GM18526 (cell line): ENCODE measurements around the gene IL17B.

Source experiments
- POLR2A ChIP-seq: IDR thresholded peaks from 3 replicates; pipeline ENCODE4 v1.6.1; 2011; ENCODE audit not compliant: insufficient read length; ENCODE audit errors: extremely low read depth

Gene IL17B

DNA sequence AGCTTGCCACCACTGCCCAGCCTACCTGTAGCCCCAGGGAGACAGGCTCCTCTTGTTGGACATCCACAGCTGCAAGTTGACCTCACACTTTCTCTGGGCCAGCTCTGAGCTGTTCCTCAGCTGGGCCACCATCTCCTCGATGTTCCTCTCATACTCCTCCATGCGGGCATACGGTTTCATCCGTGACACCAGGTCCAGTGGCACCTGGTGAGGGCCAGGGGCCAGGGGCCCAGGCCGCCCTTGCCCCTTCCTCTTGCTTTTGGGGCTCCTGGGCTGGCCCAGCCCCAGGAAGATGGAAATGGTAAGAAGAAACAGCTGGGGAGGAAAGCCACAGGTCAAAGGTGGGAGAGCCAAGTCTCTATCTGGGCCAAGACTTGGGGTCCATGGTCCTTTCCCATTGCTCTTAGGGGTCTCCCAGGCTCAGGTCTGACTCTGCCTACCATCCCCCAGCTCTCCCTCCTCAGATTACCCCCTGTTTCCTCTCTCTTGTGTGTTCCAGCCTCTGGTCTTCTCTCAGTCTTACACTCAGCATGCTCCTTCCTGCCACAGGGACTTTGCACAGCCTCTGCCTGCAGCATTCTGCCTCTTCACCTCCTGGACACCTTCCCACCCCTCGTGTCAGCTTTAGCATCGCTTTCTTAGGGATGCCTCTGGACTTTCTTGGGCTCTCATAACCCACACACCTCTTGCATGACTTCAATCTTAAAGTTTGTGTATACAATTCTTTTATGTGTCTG is 2.2 kb downstream of the IL17B start:
- TF ChIP-seq POLR2A, result no peak

DNA sequence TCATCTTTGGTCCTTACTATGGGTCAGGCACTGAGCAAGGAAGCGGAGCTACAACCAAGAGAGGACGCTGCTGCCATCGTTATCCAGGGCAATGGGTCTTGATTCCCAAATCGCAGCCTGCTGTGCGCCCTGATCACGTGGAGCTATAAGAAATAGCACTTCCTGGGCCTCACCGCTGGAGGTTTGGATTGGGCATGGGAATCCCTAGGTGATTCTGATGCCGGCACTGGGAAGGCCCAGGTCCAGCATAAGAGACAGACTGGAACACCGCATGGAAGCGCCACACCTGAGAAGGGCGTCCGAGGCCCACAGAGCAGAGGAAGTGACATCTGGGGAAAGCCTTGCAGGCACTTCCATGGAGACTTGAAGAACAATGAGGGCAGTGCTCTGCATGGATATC is 3.0 kb downstream of the IL17B start:
- TF ChIP-seq POLR2A, result no peak

DNA sequence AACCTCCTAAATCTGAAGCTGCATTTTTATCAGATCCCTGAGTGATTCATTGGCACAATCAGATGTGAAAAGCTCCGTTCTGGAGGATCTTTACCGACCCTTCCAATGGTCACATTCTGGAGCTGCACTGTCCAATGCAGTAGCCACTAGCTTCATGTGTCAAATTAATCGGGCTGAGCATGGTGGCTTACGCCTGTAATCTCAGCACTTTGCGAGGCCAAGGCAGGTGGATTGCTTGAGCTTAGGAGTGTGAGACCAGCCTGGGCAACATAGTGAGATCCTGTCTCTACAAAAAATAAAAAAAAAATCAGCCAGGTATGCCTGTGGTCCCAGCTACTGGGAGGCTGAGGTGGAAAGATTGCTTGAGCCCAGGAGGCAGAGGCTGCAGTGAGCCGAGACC is 3.7 kb downstream of the IL17B start:
- no peak for TF ChIP-seq POLR2A

DNA sequence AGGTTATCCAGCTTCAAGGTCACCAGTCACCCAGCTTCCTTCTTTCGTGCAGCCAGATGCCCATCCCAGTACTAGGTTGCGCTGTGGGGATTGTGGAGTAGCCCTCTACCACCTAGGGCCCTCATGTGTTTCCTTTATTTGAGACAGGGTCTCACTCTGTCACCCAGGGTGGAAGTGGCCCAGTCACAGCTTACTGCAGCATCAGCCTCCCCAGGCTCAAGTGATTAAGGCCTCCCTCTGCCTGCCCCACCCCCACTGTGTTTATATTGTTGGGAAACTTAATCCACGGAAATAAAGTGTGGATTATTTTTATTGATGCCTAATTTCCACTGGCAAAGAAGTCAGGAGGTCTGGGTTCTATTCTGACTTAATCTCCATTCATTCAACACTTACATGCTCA is 4.3 kb downstream of the IL17B start:
- TF ChIP-seq POLR2A, result no peak

DNA sequence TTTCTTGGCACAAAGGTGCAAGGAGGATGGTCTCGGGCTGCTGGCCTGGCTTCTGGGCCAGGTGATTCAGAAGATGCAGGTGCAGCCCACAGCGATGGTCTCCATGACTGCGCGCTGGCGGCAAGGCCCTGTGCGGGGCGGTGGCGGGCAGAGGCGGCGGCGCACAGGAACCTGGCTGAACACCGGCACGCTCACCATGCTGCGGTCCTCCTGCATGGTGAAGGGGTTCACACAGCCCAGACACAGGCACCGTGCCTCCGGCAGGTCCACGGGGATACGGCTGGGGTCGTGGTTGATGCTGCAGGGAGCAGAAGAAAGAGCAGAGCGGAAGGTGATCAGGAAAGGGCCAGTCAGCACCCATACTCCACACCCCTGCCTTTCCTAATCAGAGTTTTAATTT is 4.8 kb downstream of the IL17B start:
- no peak for TF ChIP-seq POLR2A

DNA sequence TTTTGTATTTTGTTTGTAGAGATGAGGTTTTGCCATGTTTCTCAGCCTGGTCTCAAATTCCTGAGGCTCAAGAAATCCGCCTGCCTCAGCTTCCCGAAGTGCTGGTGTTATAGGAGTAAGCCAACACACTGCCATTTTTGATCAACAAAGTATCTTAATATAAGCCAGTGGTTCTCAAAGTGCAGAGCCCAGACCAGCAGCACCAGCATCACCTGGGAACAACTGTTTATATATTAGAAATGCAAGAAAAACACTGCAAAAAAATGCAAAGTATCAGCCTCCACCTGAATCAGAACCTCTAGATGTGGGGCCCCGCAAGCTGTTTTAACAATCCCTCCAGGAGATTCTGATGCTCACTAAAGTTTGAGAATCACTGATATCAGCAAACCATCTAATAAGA is 6.2 kb downstream of the IL17B start:
- no peak for TF ChIP-seq POLR2A

DNA sequence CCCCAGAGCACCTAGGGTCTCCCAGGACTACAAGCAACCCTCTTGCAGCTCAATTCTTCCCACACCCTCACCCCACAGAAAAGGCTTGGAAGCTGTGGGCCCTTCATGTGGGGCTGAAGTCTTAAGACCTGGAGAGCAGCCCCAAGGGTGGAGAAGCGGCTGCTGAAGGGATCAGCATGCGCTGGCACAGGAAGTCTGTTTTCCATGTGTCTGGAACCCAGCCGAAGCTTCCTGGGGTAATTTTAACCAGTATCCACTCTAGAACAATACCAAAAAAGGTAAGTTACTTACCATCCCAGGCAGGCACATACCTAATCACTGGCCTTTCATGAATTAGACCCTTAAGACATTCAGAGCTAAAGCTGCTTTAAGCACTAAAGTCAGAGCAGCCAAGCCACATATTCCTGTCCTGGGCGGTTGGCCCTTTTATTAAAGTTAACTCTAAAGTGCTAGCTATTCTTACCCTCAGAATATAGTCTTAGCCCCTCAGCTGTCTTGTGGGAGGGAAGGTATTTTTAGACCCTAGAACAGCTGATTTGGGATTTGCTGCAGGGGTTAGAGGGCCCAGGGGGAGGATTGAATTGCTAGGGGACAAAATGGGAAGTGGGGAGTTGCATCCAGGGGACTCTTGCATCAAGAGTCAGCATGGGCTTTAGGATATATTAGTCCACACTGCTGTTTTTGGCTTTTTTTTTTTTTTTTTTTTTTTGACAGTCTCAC is 6.9 kb downstream of the IL17B start:
- TF ChIP-seq POLR2A, result no peak

DNA sequence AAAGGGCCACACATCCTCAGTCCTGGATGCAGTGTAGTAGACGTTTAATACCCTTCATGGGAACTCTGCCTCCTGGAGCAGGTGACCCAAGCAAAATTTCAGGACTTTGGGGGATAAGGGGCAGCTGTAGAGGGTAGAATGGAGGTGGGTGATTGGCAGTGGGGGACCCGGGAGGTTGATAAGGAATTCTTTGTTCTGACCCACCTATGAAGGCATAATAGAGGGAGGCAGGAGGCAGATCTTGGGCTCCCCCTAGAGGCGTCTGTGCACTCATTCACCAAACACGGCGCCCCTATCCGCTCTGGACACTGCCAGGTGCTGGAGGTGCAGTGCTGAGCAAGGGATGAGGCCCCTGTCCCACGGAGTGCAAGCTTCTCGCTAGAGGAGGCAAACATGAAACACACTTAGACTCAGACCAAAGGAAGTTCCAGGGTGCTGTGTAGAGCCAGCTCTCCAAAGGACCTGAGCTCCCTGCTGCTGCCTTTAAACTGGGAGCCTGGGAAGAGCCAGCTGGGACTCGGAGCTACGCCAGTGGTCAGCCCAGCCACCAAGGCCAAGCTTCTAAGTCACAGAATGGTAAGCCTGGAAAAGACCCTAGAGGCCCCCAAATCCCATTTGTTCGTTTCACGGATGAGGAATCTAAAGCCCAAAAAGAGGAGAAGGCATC is 7.7 kb downstream of the IL17B start:
- no peak for TF ChIP-seq POLR2A

DNA sequence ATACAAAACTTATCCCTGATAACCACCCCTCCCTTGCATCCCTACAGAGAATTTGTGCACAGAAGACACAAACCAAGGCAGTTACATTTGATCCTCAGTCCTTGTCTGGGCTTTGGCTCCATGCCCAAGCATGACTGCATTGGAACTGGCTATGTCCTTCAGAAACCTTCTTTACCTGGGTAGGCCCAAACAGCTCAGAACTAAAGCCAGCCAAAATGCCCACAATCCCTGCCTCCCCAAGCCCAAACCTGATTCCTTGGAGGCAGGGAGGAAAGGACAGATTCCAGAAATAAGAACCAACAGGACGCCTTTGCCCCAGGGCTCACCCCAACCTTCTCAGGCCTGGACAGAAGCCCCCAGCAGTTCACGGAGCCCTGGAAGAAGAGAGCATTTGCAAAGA is 8.2 kb downstream of the IL17B start:
- no peak for TF ChIP-seq POLR2A

DNA sequence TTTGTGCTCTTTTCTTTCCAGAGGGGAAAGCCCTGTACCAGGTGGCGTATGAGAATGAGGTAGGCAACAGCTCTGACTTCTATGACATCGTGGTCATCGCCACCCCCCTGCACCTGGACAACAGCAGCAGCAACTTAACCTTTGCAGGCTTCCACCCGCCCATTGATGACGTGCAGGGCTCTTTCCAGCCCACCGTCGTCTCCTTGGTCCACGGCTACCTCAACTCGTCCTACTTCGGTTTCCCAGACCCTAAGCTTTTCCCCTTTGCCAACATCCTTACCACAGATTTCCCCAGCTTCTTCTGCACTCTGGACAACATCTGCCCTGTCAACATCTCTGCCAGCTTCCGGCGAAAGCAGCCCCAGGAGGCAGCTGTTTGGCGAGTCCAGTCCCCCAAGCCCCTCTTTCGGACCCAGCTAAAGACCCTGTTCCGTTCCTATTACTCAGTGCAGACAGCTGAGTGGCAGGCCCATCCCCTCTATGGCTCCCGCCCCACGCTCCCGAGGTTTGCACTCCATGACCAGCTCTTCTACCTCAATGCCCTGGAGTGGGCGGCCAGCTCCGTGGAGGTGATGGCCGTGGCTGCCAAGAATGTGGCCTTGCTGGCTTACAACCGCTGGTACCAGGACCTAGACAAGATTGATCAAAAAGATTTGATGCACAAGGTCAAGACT is 11.0 kb downstream of the IL17B start:
- TF ChIP-seq POLR2A, result no peak

DNA sequence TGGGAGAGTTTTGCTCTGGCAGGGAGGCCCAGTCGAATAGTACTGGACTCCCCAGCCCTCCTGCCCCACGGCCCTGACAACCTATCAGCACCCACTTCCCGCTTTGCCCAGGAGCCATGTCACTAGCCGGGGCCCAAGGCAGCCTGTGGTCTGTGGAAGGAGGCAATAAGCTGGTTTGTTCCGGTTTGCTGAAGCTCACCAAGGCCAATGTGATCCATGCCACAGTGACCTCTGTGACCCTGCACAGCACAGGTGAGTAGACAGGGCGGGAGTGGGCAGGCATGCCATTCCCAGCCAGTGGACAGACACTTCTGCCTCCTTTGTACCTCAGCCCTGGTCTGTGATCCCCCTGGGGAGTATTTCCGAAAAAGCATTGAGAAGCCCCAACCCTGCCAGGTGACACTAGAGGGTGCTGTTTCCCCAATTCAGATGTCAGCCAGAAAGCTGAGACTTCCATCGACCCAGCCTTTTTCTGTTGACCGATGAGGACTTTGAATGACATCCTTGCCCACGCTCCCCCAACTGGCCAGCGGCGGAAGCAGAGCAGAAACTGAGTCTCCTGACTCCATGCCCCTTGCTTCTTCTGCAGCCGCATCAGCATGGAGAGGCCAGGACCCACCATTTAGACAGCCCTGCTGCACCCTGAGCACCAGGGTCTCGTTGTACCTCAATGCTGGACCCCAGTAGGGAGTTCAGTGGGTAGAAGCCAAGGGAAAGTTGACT is 11.7 kb downstream of the IL17B start:
- TF ChIP-seq POLR2A, result no peak

DNA sequence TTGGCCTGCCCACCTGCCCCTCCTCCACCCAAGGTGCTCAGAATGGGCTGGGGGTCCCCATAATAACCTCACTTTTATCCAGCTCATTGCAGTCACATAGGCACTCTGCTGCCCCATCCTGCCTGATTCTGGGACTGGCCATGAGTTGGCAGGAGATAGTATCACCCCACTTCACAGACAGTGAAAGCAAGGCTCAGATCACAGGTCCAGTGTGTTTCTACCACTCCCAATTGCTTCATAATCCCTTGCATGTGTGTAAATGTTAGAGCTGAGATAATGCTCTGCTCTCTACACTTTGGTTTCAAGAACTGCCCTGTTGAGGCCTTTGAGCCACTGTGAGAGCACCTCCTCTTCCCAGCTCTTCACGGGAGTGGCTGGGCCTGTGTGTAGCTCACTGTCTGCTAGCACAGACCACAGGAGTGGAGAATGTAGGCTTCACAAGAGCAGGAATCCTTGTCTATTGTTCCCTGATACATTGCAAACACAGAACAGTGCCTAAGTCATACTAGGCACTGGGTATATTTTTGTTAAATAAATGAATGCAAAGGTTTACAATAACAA is 12.8 kb downstream of the IL17B start:
- no peak for TF ChIP-seq POLR2A

DNA sequence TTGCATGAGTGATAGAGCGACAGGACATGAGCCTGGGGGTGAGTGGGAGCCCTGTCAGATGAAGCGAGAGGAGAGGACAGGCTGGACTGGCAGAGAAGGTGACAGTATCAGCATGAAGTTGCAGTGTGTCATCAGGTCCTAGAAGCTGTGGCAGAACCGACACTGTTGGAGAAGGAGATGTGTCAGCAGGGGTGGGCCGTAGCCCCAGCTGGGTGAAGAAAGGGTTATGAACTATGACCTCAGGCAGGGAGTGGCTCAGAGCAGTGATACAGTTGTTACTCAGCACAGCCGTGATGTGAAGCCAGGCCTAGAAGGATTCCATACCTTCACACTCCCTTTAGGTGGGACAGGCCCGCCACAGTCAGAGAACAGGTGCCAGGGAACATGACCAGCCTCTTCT is 13.7 kb downstream of the IL17B start:
- no peak for TF ChIP-seq POLR2A

DNA sequence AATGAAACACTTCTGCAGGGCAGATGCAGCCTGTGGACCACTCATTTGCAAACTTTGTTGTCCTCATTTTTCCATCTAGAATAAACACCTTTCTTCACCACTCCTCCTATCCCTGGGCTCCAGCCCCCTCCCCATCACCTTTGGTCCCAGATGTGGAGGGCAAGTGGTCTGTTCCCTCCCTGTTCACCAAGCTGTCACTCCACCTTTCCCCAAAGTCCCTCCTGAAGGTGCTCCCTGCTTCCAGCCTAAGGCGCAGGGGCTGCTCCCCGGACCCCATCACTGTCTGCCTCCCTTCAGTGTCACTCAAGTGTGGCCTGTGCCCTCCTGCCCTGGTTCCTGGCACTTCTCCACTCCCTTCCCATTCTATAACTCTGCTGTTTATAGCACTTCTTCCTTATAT is 14.4 kb downstream of the IL17B start:
- TF ChIP-seq POLR2A, result no peak

DNA sequence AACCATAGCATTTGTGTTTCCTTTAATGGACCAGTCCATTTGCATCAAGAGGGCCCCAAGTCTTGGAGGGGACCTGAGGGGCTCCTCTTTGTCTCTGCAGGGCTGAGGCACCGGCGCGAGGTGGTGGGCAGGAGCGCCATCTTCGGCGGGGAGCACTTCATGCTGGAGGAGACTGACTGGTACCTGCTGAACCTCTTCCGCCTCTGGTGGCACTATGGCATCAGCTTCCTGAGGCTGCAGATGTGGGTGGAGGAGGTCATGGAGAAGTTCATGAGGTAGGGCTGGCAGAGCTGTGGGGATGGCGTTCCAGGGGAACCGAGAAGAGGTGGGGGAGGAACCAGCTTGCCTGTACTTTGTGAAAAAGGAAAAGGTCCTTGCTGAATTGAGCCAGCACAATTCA is 15.2 kb downstream of the IL17B start:
- no peak for TF ChIP-seq POLR2A
